Mesendoderm (in vitro differentiated cells): ENCODE measurements around the gene MICAL2.

Experiments used
- DNase-seq: peaks from one replicate; pipeline ENCODE4 v3.0.0; 2013
- H2AK5ac ChIP-seq: 2 replicates; pipeline ENCODE4 v1.6.1; 2013; ENCODE audit warnings: low read length, inconsistent platforms
- H2BK120ac ChIP-seq: 2 replicates; pipeline ENCODE4 v1.6.1; 2013; ENCODE audit warnings: low read depth, mild to moderate bottlenecking, low read length, moderate library complexity, mixed read lengths
- H2BK15ac ChIP-seq: replicated peaks from 2 replicates; pipeline ENCODE4 v1.6.1; 2013; ENCODE audit warnings: low read depth, mild to moderate bottlenecking, moderate library complexity
- H2BK5ac ChIP-seq: 2 replicates; pipeline ENCODE4 v1.6.1; 2013; ENCODE audit warnings: low read length, inconsistent platforms
- H3K18ac ChIP-seq: 2 replicates; pipeline ENCODE4 v1.6.1; 2013; ENCODE audit warnings: mild to moderate bottlenecking, low read length, mixed read lengths
- H3K23ac ChIP-seq: one replicate; pipeline ENCODE4 v1.6.1; 2013; ENCODE audit warnings: low read length
- H3K27ac ChIP-seq: 2 replicates; pipeline ENCODE4 v1.5.1; 2013; ENCODE audit warnings: low read depth, mild to moderate bottlenecking, inconsistent platforms, low read length, moderate library complexity
- H3K27me3 ChIP-seq: 2 replicates; pipeline ENCODE4 v1.6.1; 2013; ENCODE audit warnings: low read length, control low read depth, mild to moderate bottlenecking, inconsistent platforms; ENCODE audit not compliant: insufficient read depth, poor library complexity
- H3K36me3 ChIP-seq: 2 replicates; pipeline ENCODE4 v1.6.1; 2013; ENCODE audit warnings: low read length, inconsistent platforms; ENCODE audit not compliant: control insufficient read depth, insufficient read depth
- H3K4ac ChIP-seq: one replicate; pipeline ENCODE4 v1.6.1; 2013; ENCODE audit warnings: low read depth, mild to moderate bottlenecking, low read length, moderate library complexity
- H3K4me1 ChIP-seq: 2 replicates; pipeline ENCODE4 v1.6.1; 2013; ENCODE audit warnings: low read depth, low read length, inconsistent platforms; ENCODE audit not compliant: control insufficient read depth
- H3K4me2 ChIP-seq: 2 replicates; pipeline ENCODE4 v1.6.1; 2013; ENCODE audit warnings: low read length
- H3K4me3 ChIP-seq: 2 replicates; pipeline ENCODE4 v1.5.1; 2013; ENCODE audit warnings: mild to moderate bottlenecking, low read length
- H3K56ac ChIP-seq: one replicate; pipeline ENCODE4 v1.6.1; 2013; ENCODE audit warnings: low read length
- H3K79me1 ChIP-seq: 2 replicates; pipeline ENCODE4 v1.6.1; 2013; ENCODE audit warnings: low read length, inconsistent platforms
- H3K79me2 ChIP-seq: 2 replicates; pipeline ENCODE4 v1.6.1; 2013; ENCODE audit warnings: mild to moderate bottlenecking, low read length; ENCODE audit not compliant: control insufficient read depth, insufficient read depth
- H3K9ac ChIP-seq: 2 replicates; pipeline ENCODE4 v1.6.1; 2013; ENCODE audit warnings: low read length, inconsistent platforms
- H4K5ac ChIP-seq: one replicate; pipeline ENCODE4 v1.6.1; 2013; ENCODE audit warnings: low read length
- H4K8ac ChIP-seq: one replicate; pipeline ENCODE4 v1.6.1; 2013; ENCODE audit warnings: low read depth, mild to moderate bottlenecking, control low read depth, low read length, moderate library complexity
- WGBS: extraction: QIAGEN DNeasy Blood & Tissue Kit; methylation state at CpG from one replicate; pipeline ENCODE4 v1.1.7; 2013; ENCODE audit warnings: low lambda C conversion rate, missing lambda C conversion rate; ENCODE audit not compliant: insufficient coverage; ENCODE audit errors: extremely low coverage; 5-methylcytosine and 5-hydroxymethylcytosine counted together

MICAL2 gene

GRCh38 chr11:12164061-12165014 is 53.9 kb downstream of the MICAL2 start:
- no CpG with 5 or more reads among the region's 9 CpGs for WGBS
- no peak overlapping the region for H3K9ac ChIP-seq
- no peak overlapping the region for H3K27ac ChIP-seq

GRCh38 chr11:12165237-12165875 is 55.0 kb downstream of the MICAL2 start:
- Histone ChIP-seq H3K27ac (no peak overlapping the region), H3K79me2 (no peaks in the 10 kb centered on the region), H4K8ac (no peak overlapping the region), H3K23ac (no peak overlapping the region), H3K79me1 (no peaks in the 10 kb centered on the region), H3K9ac (no peak overlapping the region), H2AK5ac (no peak overlapping the region), H2BK5ac (no peak overlapping the region), H3K4me1 (no peaks in the 10 kb centered on the region), H3K18ac (no peak overlapping the region), H3K27me3 (no peaks in the 10 kb centered on the region), H3K4ac (no peak overlapping the region), H3K56ac (no peak overlapping the region), H2BK15ac (no peak overlapping the region), H2BK120ac (no peak overlapping the region), H3K36me3 (no peaks in the 10 kb centered on the region), H3K4me3 (no peak overlapping the region), H4K5ac (no peak overlapping the region), H3K4me2 (no peak overlapping the region)
- WGBS, result no CpG with 5 or more reads among the region's 8 CpGs
- no peak for DNase-seq

More at GRCh38 chr11:12164061-12165014, 53.9 kb downstream of the MICAL2 start:
- no peak overlapping the region for H2BK15ac ChIP-seq
- H3K4me1 ChIP-seq, result no peaks in the 10 kb centered on the region
- no peak overlapping the region for H4K8ac ChIP-seq
- no peak overlapping the region for H3K4ac ChIP-seq
- no peak overlapping the region for H3K4me2 ChIP-seq
- no peak for DNase-seq
- H3K4me3 ChIP-seq, result no peak overlapping the region
- no peaks in the 10 kb centered on the region for H3K27me3 ChIP-seq
- H2BK120ac ChIP-seq, result no peak overlapping the region
- no peaks in the 10 kb centered on the region for H3K79me2 ChIP-seq
- no peaks in the 10 kb centered on the region for H3K79me1 ChIP-seq
- H4K5ac ChIP-seq, result no peak overlapping the region
- no peak overlapping the region for H2AK5ac ChIP-seq
- H3K18ac ChIP-seq, result no peak overlapping the region
- H3K56ac ChIP-seq, result no peak overlapping the region
- no peak overlapping the region for H3K23ac ChIP-seq
- H2BK5ac ChIP-seq, result no peak overlapping the region
- H3K36me3 ChIP-seq, result no peaks in the 10 kb centered on the region

GRCh38 chr11:12166299-12167060 is 56.1 kb downstream of the MICAL2 start:
- no peaks in the 10 kb centered on the region for H3K27me3 ChIP-seq
- no peak overlapping the region for H2AK5ac ChIP-seq
- H3K36me3 ChIP-seq, result no peaks in the 10 kb centered on the region
- H2BK120ac ChIP-seq, result no peak overlapping the region
- no peak overlapping the region for H2BK15ac ChIP-seq
- no peak for DNase-seq
- H3K56ac ChIP-seq, result no peak overlapping the region
- no peak overlapping the region for H4K8ac ChIP-seq
- no peak overlapping the region for H3K23ac ChIP-seq
- H3K4ac ChIP-seq, result no peak overlapping the region
- no peak overlapping the region for H4K5ac ChIP-seq
- 100% methylated on average over 2 of the region's 5 CpGs for WGBS
- no peak overlapping the region for H3K9ac ChIP-seq
- no peak overlapping the region for H3K4me3 ChIP-seq
- no peak overlapping the region for H3K18ac ChIP-seq
- H3K27ac ChIP-seq, result no peak overlapping the region
- no peaks in the 10 kb centered on the region for H3K4me1 ChIP-seq
- H3K4me2 ChIP-seq, result no peak overlapping the region
- H3K79me2 ChIP-seq, result no peaks in the 10 kb centered on the region
- no peak overlapping the region for H2BK5ac ChIP-seq
- H3K79me1 ChIP-seq, result no peaks in the 10 kb centered on the region

GRCh38 chr11:12167061-12168000 is 56.9 kb downstream of the MICAL2 start:
- H2BK5ac ChIP-seq, result no peak overlapping the region
- H3K79me1 ChIP-seq, result no peaks in the 10 kb centered on the region
- no peak overlapping the region for H3K4me3 ChIP-seq
- H3K4me1 ChIP-seq, result no peaks in the 10 kb centered on the region
- no peak overlapping the region for H2BK15ac ChIP-seq
- no CpG with 5 or more reads among the region's 16 CpGs for WGBS
- no peak overlapping the region for H2BK120ac ChIP-seq
- H3K27ac ChIP-seq, result no peak overlapping the region
- H3K79me2 ChIP-seq, result no peaks in the 10 kb centered on the region
- no peak overlapping the region for H2AK5ac ChIP-seq
- no peak overlapping the region for H3K56ac ChIP-seq
- no peak overlapping the region for H3K4me2 ChIP-seq
- no peak overlapping the region for H3K9ac ChIP-seq
- H4K5ac ChIP-seq, result no peak overlapping the region
- no peak overlapping the region for H4K8ac ChIP-seq
- no peaks in the 10 kb centered on the region for H3K27me3 ChIP-seq
- no peak overlapping the region for H3K4ac ChIP-seq
- H3K18ac ChIP-seq, result no peak overlapping the region
- H3K36me3 ChIP-seq, result no peaks in the 10 kb centered on the region
- DNase-seq, result peak; percentile 70
- H3K23ac ChIP-seq, result no peak overlapping the region

- no peak overlapping the region for H3K23ac ChIP-seq
- H3K4me3 ChIP-seq, result no peak overlapping the region
- H4K5ac ChIP-seq, result no peak overlapping the region
- no peak overlapping the region for H2BK120ac ChIP-seq
- H3K27ac ChIP-seq, result no peak overlapping the region
- no peak overlapping the region for H2BK5ac ChIP-seq
- no peaks in the 10 kb centered on the region for H3K79me1 ChIP-seq
- H2AK5ac ChIP-seq, result no peak overlapping the region
- H3K4ac ChIP-seq, result no peak overlapping the region
- H3K27me3 ChIP-seq, result no peaks in the 10 kb centered on the region
- H3K9ac ChIP-seq, result no peak overlapping the region
- no peak for DNase-seq
- no peak overlapping the region for H3K56ac ChIP-seq
- H3K36me3 ChIP-seq, result no peaks in the 10 kb centered on the region
- no peak overlapping the region for H2BK15ac ChIP-seq
- WGBS, result 100% methylated on average over 2 of the region's 3 CpGs
- H4K8ac ChIP-seq, result no peak overlapping the region
- H3K79me2 ChIP-seq, result no peaks in the 10 kb centered on the region
- H3K4me2 ChIP-seq, result no peak overlapping the region
- no peaks in the 10 kb centered on the region for H3K4me1 ChIP-seq
- no peak overlapping the region for H3K18ac ChIP-seq
Measured at GRCh38 chr11:12168114-12168513, 57.7 kb downstream of the MICAL2 start.
